HCT116 (cell line): ENCODE results near the gene ESPN.

Experiments
- CEBPB ChIP-seq: IDR thresholded peaks from 2 replicates; pipeline ENCODE4 v1.6.1; 2012; ENCODE audit warnings: low read depth
- EGR1 ChIP-seq: IDR thresholded peaks from 2 replicates; pipeline ENCODE4 v1.6.1; 2012; ENCODE audit warnings: low read depth
- EZH2 ChIP-seq: fragments of 200-600 bp; sonication (generic); IDR thresholded peaks from 2 replicates; pipeline ENCODE4 v1.6.1; 2017; ENCODE audit warnings: antibody characterized with exemption, mixed run types
- POLR2A ChIP-seq: IDR thresholded peaks from 2 replicates; pipeline ENCODE4 v1.7.0; 2011; ENCODE audit warnings: borderline replicate concordance; ENCODE audit not compliant: insufficient read depth, insufficient read length; ENCODE audit errors: extremely low read depth
- POLR2AphosphoS5 ChIP-seq: IDR thresholded peaks from 2 replicates; pipeline ENCODE4 v1.6.1; 2011; ENCODE audit warnings: mild to moderate bottlenecking, low read depth, low read length, moderate library complexity
- RAD21 ChIP-seq: IDR thresholded peaks from 2 replicates; pipeline ENCODE4 v1.6.1; 2012; ENCODE audit warnings: low read depth, mild to moderate bottlenecking
- REST ChIP-seq: IDR thresholded peaks from 2 replicates; pipeline ENCODE4 v1.6.1; 2012; ENCODE audit warnings: low read depth
- SIN3A ChIP-seq: IDR thresholded peaks from 2 replicates; pipeline ENCODE4 v1.6.1; 2012; ENCODE audit warnings: low read depth
- SRF ChIP-seq: IDR thresholded peaks from 2 replicates; pipeline ENCODE4 v1.6.1; 2012; ENCODE audit warnings: low read depth
- TCF7L2 ChIP-seq: IDR thresholded peaks from 2 replicates; pipeline ENCODE4 v1.7.0; 2011; ENCODE audit warnings: borderline replicate concordance, inconsistent platforms; ENCODE audit not compliant: insufficient read depth, insufficient read length; ENCODE audit errors: extremely low read depth
- YY1 ChIP-seq: IDR thresholded peaks from 2 replicates; pipeline ENCODE4 v1.6.1; 2011; ENCODE audit warnings: low read length, low read depth, moderate library complexity, mild to moderate bottlenecking; ENCODE audit not compliant: insufficient replicate concordance; ENCODE audit errors: extremely low read depth
- ZNF274 ChIP-seq: fragments of 200-500 bp; sonication (Bioruptor generic); IDR thresholded peaks from 2 replicates; pipeline ENCODE4 v1.6.1; 2014; ENCODE audit warnings: mild to moderate bottlenecking, low read depth, low read length, inconsistent platforms
- TF ChIP-seq, protein P1 (sequence below), 3 experiments: fragments of 200-600 bp in 1 of 3; sonication (generic) in 1 of 3; IDR thresholded peaks in 2 of 3; conservative IDR thresholded peaks in 1 of 3; 2 replicates each; pipeline ENCODE4 v1.5.1; 2012 to 2017; ENCODE audit warnings: low read depth in 2 of 3, low read length in 2 of 3, antibody characterized with exemption in 1 of 3, borderline replicate concordance in 1 of 3, control low read depth in 1 of 3, mild to moderate bottlenecking in 1 of 3, mixed read lengths in 1 of 3, mixed run types in 1 of 3, moderate library complexity in 1 of 3; ENCODE audit not compliant: insufficient read depth in 1 of 3
- TF ChIP-seq, protein P2 (sequence below): IDR thresholded peaks from 2 replicates; pipeline ENCODE4 v1.6.1; 2012

- TF ChIP-seq POLR2AphosphoS5 = 0 out of 2 replicates have a peak, but pooled peaks have one; percentile 22
- TF ChIP-seq, protein P1, sequence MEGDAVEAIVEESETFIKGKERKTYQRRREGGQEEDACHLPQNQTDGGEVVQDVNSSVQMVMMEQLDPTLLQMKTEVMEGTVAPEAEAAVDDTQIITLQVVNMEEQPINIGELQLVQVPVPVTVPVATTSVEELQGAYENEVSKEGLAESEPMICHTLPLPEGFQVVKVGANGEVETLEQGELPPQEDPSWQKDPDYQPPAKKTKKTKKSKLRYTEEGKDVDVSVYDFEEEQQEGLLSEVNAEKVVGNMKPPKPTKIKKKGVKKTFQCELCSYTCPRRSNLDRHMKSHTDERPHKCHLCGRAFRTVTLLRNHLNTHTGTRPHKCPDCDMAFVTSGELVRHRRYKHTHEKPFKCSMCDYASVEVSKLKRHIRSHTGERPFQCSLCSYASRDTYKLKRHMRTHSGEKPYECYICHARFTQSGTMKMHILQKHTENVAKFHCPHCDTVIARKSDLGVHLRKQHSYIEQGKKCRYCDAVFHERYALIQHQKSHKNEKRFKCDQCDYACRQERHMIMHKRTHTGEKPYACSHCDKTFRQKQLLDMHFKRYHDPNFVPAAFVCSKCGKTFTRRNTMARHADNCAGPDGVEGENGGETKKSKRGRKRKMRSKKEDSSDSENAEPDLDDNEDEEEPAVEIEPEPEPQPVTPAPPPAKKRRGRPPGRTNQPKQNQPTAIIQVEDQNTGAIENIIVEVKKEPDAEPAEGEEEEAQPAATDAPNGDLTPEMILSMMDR (IDR thresholded peaks at IDR 0.05 in 2 of 3, conservative IDR thresholded peaks at IDR 0.05 in 1 of 3; ENCODE audit: borderline replicate concordance in 1 of 3, insufficient read depth in 1 of 3, low read depth in 2 of 3, low read length in 2 of 3) = peak in 2 of 3 experiments; percentile 41 to 65; a peak in 4 of 6 replicates
- TF ChIP-seq ZNF274 = no peak
- no peak for TF ChIP-seq SIN3A
- no peak for TF ChIP-seq POLR2A
- no peak for TF ChIP-seq SRF
- TF ChIP-seq TCF7L2 = no peak
- no peak for TF ChIP-seq EZH2
- no peak for TF ChIP-seq CEBPB
- no peak for TF ChIP-seq EGR1
- TF ChIP-seq REST = no peak
- TF ChIP-seq, protein P2, sequence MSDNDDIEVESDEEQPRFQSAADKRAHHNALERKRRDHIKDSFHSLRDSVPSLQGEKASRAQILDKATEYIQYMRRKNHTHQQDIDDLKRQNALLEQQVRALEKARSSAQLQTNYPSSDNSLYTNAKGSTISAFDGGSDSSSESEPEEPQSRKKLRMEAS = no peak
- TF ChIP-seq RAD21 = no peak
- no peak for TF ChIP-seq YY1
Measured at GRCh38 chr1:6440198-6441126, 15.9 kb downstream of the ESPN start.
